ENCODE data around the gene ATAT1. TPM values are rescaled to one million over a fixed set of nuclear protein-coding genes. Genes with fewer than 3 reads are reported as not detected.

ATAT1 gene
- total and polyA plus RNA-seq, 2 of the 13 experiments (the other 11 are each of a cell fraction or from before 2014, with no cell fraction given) = 9.2 to 23.6 TPM

DNA sequence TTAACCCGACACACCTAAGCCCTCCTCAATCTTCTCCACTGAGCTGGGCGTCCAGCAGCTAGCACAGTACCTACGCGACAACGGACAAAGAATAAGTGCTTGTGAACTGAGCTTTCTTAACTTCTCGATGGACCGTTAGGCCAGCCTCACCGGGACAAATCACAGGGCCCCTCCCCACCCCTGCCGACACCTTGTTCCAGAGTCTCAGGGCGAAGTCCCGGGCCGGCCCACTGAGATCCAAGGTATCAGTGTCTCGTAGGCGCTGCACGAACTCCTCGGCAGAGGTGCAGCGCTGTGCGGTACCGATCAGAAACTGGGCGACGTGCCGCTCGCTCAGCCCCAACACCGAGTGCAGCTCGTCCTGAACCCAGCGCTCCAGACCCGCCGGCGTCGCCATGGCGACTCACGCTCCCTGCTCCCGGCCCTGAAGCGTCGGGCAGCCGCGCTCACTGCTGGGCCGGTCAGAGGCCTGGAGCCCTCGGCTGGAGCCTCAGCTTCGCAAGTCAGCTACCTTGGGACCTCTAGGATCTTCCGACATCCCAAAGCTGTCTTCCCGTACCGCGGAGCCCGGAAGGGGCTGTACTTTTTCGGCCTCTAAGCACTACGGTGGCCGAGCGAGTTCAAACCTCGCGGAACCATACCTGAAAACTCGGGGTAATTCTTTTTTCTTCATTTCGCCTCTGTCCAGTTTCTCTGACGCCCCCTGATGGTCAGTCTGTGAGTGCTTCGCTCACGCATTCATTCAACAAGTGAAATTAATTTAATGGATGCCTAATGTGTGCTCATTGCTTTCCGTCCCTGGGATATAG is 46.0 kb downstream of the ATAT1 start, which contains the start of gene DHX16 (continued):
- TF ChIP-seq, protein P1, sequence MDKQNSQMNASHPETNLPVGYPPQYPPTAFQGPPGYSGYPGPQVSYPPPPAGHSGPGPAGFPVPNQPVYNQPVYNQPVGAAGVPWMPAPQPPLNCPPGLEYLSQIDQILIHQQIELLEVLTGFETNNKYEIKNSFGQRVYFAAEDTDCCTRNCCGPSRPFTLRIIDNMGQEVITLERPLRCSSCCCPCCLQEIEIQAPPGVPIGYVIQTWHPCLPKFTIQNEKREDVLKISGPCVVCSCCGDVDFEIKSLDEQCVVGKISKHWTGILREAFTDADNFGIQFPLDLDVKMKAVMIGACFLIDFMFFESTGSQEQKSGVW (CRISPR knock-in tag; IDR thresholded peaks at IDR 0.05; ENCODE audit: borderline replicate concordance) = no peak
- no peak for TF ChIP-seq ZNF234 (CRISPR knock-in tag; conservative IDR thresholded peaks at IDR 0.05)
- peak; percentile 86 for TF ChIP-seq KDM2A (CRISPR knock-in tag; IDR thresholded peaks at IDR 0.05; ENCODE audit: borderline replicate concordance, low read depth)
- TF ChIP-seq JUND (CRISPR knock-in tag; IDR thresholded peaks at IDR 0.05) = no peak
- no peak; the same call in 1 of the 2 replicates for TF ChIP-seq DNMT3B (CRISPR knock-in tag; conservative IDR thresholded peaks at IDR 0.05)
- TF ChIP-seq, protein P2, sequence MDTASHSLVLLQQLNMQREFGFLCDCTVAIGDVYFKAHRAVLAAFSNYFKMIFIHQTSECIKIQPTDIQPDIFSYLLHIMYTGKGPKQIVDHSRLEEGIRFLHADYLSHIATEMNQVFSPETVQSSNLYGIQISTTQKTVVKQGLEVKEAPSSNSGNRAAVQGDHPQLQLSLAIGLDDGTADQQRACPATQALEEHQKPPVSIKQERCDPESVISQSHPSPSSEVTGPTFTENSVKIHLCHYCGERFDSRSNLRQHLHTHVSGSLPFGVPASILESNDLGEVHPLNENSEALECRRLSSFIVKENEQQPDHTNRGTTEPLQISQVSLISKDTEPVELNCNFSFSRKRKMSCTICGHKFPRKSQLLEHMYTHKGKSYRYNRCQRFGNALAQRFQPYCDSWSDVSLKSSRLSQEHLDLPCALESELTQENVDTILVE (CRISPR knock-in tag; IDR thresholded peaks at IDR 0.05) = no peak; the same call in 1 of the 2 replicates
- TF ChIP-seq ZNF891 (CRISPR knock-in tag; IDR thresholded peaks at IDR 0.05) = peak; percentile 93; the same call in 1 of the 2 replicates
- TF ChIP-seq, protein P3, sequence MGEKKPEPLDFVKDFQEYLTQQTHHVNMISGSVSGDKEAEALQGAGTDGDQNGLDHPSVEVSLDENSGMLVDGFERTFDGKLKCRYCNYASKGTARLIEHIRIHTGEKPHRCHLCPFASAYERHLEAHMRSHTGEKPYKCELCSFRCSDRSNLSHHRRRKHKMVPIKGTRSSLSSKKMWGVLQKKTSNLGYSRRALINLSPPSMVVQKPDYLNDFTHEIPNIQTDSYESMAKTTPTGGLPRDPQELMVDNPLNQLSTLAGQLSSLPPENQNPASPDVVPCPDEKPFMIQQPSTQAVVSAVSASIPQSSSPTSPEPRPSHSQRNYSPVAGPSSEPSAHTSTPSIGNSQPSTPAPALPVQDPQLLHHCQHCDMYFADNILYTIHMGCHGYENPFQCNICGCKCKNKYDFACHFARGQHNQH (CRISPR knock-in tag; IDR thresholded peaks at IDR 0.05) = peak; percentile 93
- TF ChIP-seq ZNF180 (CRISPR knock-in tag; IDR thresholded peaks at IDR 0.05; ENCODE audit: borderline replicate concordance, low read depth) = no peak
- peak; percentile 90 for TF ChIP-seq ZNF788 (CRISPR knock-in tag; IDR thresholded peaks at IDR 0.05; ENCODE audit: borderline replicate concordance)
- TF ChIP-seq DMAP1 (CRISPR knock-in tag; IDR thresholded peaks at IDR 0.05) = peak; percentile 83
- TF ChIP-seq, protein P4, sequence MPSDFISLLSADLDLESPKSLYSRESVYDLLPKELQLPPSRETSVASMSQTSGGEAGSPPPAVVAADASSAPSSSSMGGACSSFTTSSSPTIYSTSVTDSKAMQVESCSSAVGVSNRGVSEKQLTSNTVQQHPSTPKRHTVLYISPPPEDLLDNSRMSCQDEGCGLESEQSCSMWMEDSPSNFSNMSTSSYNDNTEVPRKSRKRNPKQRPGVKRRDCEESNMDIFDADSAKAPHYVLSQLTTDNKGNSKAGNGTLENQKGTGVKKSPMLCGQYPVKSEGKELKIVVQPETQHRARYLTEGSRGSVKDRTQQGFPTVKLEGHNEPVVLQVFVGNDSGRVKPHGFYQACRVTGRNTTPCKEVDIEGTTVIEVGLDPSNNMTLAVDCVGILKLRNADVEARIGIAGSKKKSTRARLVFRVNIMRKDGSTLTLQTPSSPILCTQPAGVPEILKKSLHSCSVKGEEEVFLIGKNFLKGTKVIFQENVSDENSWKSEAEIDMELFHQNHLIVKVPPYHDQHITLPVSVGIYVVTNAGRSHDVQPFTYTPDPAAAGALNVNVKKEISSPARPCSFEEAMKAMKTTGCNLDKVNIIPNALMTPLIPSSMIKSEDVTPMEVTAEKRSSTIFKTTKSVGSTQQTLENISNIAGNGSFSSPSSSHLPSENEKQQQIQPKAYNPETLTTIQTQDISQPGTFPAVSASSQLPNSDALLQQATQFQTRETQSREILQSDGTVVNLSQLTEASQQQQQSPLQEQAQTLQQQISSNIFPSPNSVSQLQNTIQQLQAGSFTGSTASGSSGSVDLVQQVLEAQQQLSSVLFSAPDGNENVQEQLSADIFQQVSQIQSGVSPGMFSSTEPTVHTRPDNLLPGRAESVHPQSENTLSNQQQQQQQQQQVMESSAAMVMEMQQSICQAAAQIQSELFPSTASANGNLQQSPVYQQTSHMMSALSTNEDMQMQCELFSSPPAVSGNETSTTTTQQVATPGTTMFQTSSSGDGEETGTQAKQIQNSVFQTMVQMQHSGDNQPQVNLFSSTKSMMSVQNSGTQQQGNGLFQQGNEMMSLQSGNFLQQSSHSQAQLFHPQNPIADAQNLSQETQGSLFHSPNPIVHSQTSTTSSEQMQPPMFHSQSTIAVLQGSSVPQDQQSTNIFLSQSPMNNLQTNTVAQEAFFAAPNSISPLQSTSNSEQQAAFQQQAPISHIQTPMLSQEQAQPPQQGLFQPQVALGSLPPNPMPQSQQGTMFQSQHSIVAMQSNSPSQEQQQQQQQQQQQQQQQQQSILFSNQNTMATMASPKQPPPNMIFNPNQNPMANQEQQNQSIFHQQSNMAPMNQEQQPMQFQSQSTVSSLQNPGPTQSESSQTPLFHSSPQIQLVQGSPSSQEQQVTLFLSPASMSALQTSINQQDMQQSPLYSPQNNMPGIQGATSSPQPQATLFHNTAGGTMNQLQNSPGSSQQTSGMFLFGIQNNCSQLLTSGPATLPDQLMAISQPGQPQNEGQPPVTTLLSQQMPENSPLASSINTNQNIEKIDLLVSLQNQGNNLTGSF (CRISPR knock-in tag; IDR thresholded peaks at IDR 0.05) = no peak
- TF ChIP-seq MATR3 (CRISPR knock-in tag; IDR thresholded peaks at IDR 0.05) = peak; percentile 64; the same call in 1 of the 2 replicates
- TF ChIP-seq ZFYVE20 (CRISPR knock-in tag; IDR thresholded peaks at IDR 0.05; ENCODE audit: borderline replicate concordance, low read depth) = no peak
- TF ChIP-seq, protein P5, sequence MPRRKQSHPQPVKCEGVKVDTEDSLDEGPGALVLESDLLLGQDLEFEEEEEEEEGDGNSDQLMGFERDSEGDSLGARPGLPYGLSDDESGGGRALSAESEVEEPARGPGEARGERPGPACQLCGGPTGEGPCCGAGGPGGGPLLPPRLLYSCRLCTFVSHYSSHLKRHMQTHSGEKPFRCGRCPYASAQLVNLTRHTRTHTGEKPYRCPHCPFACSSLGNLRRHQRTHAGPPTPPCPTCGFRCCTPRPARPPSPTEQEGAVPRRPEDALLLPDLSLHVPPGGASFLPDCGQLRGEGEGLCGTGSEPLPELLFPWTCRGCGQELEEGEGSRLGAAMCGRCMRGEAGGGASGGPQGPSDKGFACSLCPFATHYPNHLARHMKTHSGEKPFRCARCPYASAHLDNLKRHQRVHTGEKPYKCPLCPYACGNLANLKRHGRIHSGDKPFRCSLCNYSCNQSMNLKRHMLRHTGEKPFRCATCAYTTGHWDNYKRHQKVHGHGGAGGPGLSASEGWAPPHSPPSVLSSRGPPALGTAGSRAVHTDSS (CRISPR knock-in tag; conservative IDR thresholded peaks at IDR 0.05) = no peak
- TF ChIP-seq GFI1 (CRISPR knock-in tag; IDR thresholded peaks at IDR 0.05; ENCODE audit: borderline replicate concordance) = peak; percentile 78
- 0 out of 2 replicates have a peak, but pooled peaks have one; percentile 62 for TF ChIP-seq NFE2L1 (CRISPR knock-in tag; IDR thresholded peaks at IDR 0.05; ENCODE audit: borderline replicate concordance)
- 0 out of 2 replicates have a peak, but pooled peaks have one; percentile 57 for TF ChIP-seq CENPT (CRISPR knock-in tag; IDR thresholded peaks at IDR 0.05; ENCODE audit: low read depth)
- peak; percentile 96 for TF ChIP-seq GABPB1 (CRISPR knock-in tag; IDR thresholded peaks at IDR 0.05)
